Measurements from ENCODE around the gene RASSF5. TPM values are rescaled to one million over a fixed set of nuclear protein-coding genes. Genes with fewer than 3 reads are reported as not detected.

Gene RASSF5
- total RNA-seq, 1 experiment from 2014 or later = 12.4 TPM

GRCh38 chr1:206495493-206496046, 11.8 kb upstream of the RASSF5 start:
- Histone ChIP-seq H3K9me3 (ENCODE audit: insufficient read depth, low read depth) (no peaks in the 10 kb centered on the region), H3F3A (ENCODE audit: insufficient read depth, low read depth) (peaks cover 8% of the 10 kb centered on the region), H3K27ac (no peak overlapping the region), H3K4me3 (no peak overlapping the region), H2AFZ (no peak overlapping the region), H3K36me3 (ENCODE audit: low read depth) (no peaks in the 10 kb centered on the region), H3K4me2 (no peak overlapping the region), H3K4me1 (replicated peaks; ENCODE audit: insufficient read depth) (peaks cover 13% of the 10 kb centered on the region), H3K9me2 (ENCODE audit: insufficient read depth) (no peaks in the 10 kb centered on the region), H3K27me3 (ENCODE audit: insufficient read depth, low read depth) (no peaks in the 10 kb centered on the region), H3K79me2 (ENCODE audit: low read depth) (no peaks in the 10 kb centered on the region), H4K20me1 (ENCODE audit: insufficient read depth) (no peaks in the 10 kb centered on the region)
- intact Hi-C loops (cut with micrococcal nuclease; ENCODE audit: unreplicated experiment) = no loop called here
- no TSS peak for BruUV-seq (replicated peaks)
- no peak for DNase-seq
- no peak for TF ChIP-seq EZH2 (IDR thresholded peaks at IDR 0.05; ENCODE audit: low read depth)
- TF ChIP-seq, protein P1, sequence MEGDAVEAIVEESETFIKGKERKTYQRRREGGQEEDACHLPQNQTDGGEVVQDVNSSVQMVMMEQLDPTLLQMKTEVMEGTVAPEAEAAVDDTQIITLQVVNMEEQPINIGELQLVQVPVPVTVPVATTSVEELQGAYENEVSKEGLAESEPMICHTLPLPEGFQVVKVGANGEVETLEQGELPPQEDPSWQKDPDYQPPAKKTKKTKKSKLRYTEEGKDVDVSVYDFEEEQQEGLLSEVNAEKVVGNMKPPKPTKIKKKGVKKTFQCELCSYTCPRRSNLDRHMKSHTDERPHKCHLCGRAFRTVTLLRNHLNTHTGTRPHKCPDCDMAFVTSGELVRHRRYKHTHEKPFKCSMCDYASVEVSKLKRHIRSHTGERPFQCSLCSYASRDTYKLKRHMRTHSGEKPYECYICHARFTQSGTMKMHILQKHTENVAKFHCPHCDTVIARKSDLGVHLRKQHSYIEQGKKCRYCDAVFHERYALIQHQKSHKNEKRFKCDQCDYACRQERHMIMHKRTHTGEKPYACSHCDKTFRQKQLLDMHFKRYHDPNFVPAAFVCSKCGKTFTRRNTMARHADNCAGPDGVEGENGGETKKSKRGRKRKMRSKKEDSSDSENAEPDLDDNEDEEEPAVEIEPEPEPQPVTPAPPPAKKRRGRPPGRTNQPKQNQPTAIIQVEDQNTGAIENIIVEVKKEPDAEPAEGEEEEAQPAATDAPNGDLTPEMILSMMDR (conservative IDR thresholded peaks at IDR 0.05) = no peak
- CTCF ChIA-PET = interaction anchor here (0.6 to 0.9 kb wide), 2 partner anchors 21 to 83 kb away, joined by 3 to 6 read pairs; no protein-coding TSS in a partner anchor
- POLR2A ChIA-PET (ENCODE audit: unreplicated experiment) = no interaction called here

DNA sequence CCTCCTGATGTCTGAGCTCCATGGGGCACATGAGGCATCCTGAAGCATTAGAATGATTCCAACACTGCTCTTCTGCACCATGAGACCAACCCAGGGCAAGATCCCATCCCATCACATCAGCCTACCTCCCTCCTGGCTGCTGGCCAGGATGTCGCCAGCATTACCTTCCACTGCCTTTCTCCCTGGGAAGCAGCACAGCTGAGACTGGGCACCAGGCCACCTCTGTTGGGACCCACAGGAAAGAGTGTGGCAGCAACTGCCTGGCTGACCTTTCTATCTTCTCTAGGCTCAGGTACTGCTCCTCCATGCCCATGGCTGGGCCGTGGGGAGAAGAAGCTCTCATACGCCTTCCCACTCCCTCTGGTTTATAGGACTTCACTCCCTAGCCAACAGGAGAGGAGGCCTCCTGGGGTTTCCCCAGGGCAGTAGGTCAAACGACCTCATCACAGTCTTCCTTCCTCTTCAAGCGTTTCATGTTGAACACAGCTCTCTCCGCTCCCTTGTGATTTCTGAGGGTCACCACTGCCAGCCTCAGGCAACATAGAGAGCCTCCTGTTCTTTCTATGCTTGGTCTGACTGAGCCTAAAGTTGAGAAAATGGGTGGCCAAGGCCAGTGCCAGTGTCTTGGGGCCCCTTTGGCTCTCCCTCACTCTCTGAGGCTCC, 11.1 kb upstream of the RASSF5 start:
- Histone ChIP-seq H2AFZ (no peak overlapping the region), H3F3A (ENCODE audit: insufficient read depth, low read depth) (peaks cover 12% of the 10 kb centered on the region), H3K9me2 (ENCODE audit: insufficient read depth) (no peaks in the 10 kb centered on the region), H3K79me2 (ENCODE audit: low read depth) (no peaks in the 10 kb centered on the region), H3K4me2 (no peak overlapping the region), H3K9me3 (ENCODE audit: insufficient read depth, low read depth) (no peaks in the 10 kb centered on the region), H3K4me1 (replicated peaks; ENCODE audit: insufficient read depth) (peaks cover 20% of the 10 kb centered on the region), H3K27me3 (ENCODE audit: insufficient read depth, low read depth) (no peaks in the 10 kb centered on the region), H3K36me3 (ENCODE audit: low read depth) (no peaks in the 10 kb centered on the region), H3K27ac (no peak overlapping the region), H4K20me1 (ENCODE audit: insufficient read depth) (no peaks in the 10 kb centered on the region), H3K4me3 (no peak overlapping the region)
- no TSS peak for BruUV-seq (replicated peaks)
- ChIA-PET POLR2A (ENCODE audit: unreplicated experiment) (interaction anchor here (0.6 kb wide), 1 partner anchor 50 kb away, joined by 7 read pairs; no protein-coding TSS in a partner anchor), CTCF (interaction anchor here (0.9 kb wide), 1 partner anchor 83 kb away, joined by 3 read pairs; no protein-coding TSS in a partner anchor)
- intact Hi-C loops (cut with micrococcal nuclease; ENCODE audit: unreplicated experiment) = no loop called here
- no peak for TF ChIP-seq EZH2 (IDR thresholded peaks at IDR 0.05; ENCODE audit: low read depth)
- TF ChIP-seq, protein P1 (conservative IDR thresholded peaks at IDR 0.05) = no peak
- DNase-seq = no peak

GRCh38 chr1:206497363-206497762, 10.0 kb upstream of the RASSF5 start:
- Histone ChIP-seq H3K9me3 (ENCODE audit: insufficient read depth, low read depth) (no peaks in the 10 kb centered on the region), H3K4me2 (no peak overlapping the region), H3K27me3 (ENCODE audit: insufficient read depth, low read depth) (no peaks in the 10 kb centered on the region), H3K9me2 (ENCODE audit: insufficient read depth) (no peaks in the 10 kb centered on the region), H3K79me2 (ENCODE audit: low read depth) (no peaks in the 10 kb centered on the region), H3K36me3 (ENCODE audit: low read depth) (no peaks in the 10 kb centered on the region), H4K20me1 (ENCODE audit: insufficient read depth) (no peaks in the 10 kb centered on the region), H3K27ac (no peak overlapping the region), H3F3A (ENCODE audit: insufficient read depth, low read depth) (peaks cover 12% of the 10 kb centered on the region), H3K4me1 (replicated peaks; ENCODE audit: insufficient read depth) (peaks cover 31% of the 10 kb centered on the region), H3K4me3 (no peak overlapping the region), H2AFZ (no peak overlapping the region)
- BruUV-seq (replicated peaks) = no TSS peak
- DNase-seq = no peak
- ChIA-PET CTCF (interaction anchor here (0.6 to 0.7 kb wide), 2 partner anchors 169 to 424 kb away, joined by 9 to 17 read pairs; no protein-coding TSS in a partner anchor), POLR2A (ENCODE audit: unreplicated experiment) (no interaction called here)
- intact Hi-C loops (cut with micrococcal nuclease; ENCODE audit: unreplicated experiment) = no loop called here
- no peak for TF ChIP-seq EZH2 (IDR thresholded peaks at IDR 0.05; ENCODE audit: low read depth)
- TF ChIP-seq, protein P1 (conservative IDR thresholded peaks at IDR 0.05) = no peak

Data from PC-9 (cell line).